ENCODE data around the gene POLR2L. TPM values are rescaled to one million over a fixed set of nuclear protein-coding genes. Genes with fewer than 3 reads are reported as not detected.
A peak's percentile ranks its signal among the peaks of the same experiment; 100 is the strongest.

Gene POLR2L
- total and polyA plus RNA-seq, 7 donors: 34.9 to 198 (median 75.3) TPM

DNA sequence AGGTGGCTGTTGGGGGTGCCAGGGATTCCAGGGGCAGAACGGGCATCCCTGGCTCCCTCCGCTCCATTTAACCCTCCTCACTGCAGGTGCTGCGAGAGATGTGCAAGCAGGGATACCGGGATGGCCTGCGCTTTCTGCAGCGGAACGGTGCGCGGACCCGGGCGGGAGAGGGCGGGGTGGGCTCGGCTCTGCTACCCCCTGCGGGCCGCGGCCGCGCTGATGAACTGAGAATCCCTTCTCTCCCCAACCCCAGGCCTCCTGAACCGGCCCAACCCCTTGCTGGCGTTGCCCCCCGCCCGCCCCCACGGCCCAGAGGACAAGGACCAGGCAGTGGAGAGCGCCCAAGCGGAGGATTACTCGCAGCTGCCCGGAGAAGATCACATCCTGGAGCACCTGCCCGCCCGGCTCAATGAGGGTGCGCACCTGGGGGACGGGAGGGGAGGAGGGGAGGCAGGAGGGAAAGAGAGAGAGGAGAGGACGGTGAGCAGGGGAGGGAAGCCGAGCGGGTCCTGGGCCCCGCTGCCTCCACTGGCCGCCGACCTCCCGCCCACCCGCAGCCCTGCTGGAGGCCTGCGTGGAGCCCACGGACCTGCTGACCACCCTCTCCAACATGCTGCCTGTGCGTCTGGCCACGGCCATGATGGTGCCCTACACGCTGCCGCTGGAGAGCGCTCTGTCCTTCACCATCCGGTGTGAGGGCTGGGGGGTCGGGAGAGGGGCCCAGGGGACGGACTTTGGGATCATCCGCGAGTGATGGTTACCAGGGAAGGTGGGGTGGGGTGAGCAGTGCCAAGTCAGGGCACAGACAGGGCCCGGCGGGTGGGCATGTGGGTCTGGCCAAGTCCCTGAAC lies 18.7 kb downstream of the POLR2L start:
- 88 to 92% methylated on average over 53 of the region's 53 CpGs for WGBS, 2 donors
- DNase-seq: no peak
- Histone ChIP-seq H3K9me3 (no peaks in the 10 kb centered on the region), H3K4me3 (no peak overlapping the region), H3K4me1 (peaks cover 0 to 50% (median 37%) of the 10 kb centered on the region in 4 donors), H3K27ac (no peak overlapping the region), H3K27me3 (peaks cover 22 to 53% (median 48%) of the 10 kb centered on the region in 3 donors), H3K36me3 (peaks cover 22 to 41% (median 26%) of the 10 kb centered on the region in 4 donors)
- intact Hi-C loops (cut with DNase I): no loop called here
- TF ChIP-seq POLR2AphosphoS5 (IDR thresholded peaks at IDR 0.05) (no peak), CTCF (IDR thresholded peaks at IDR 0.05) (no peak), POLR2A (IDR thresholded peaks at IDR 0.05) (no peak), EP300 (IDR thresholded peaks at IDR 0.05) (no peak)

- peaks cover 0 to 40% (median 32%) of the 10 kb centered on the region in 4 donors for H3K4me1 ChIP-seq
- DNase-seq: no peak
- H3K36me3 ChIP-seq: peaks cover 22 to 41% (median 26%) of the 10 kb centered on the region in 4 donors
- no peaks in the 10 kb centered on the region for H3K9me3 ChIP-seq
- TF ChIP-seq POLR2AphosphoS5 (IDR thresholded peaks at IDR 0.05): no peak
- no peak for TF ChIP-seq POLR2A (IDR thresholded peaks at IDR 0.05)
- H3K27ac ChIP-seq: peak overlapping the region; percentile 90 to 99 (median 98)
- H3K4me3 ChIP-seq: no peak overlapping the region
- intact Hi-C loops (cut with DNase I): no loop called here
- peaks cover 7 to 34% (median 30%) of the 10 kb centered on the region in 3 donors for H3K27me3 ChIP-seq
- WGBS, 2 donors: 77 to 78% methylated on average over 22 of the region's 22 CpGs
Observed at GRCh38 chr11:821512-822371, 20.6 kb downstream of the POLR2L start.

- DNase-seq: peak; percentile 88
- Histone ChIP-seq H3K27me3 (peaks cover 5 to 25% (median 21%) of the 10 kb centered on the region in 3 donors), H3K4me1 (peaks cover 0 to 33% (median 30%) of the 10 kb centered on the region in 4 donors), H3K9me3 (no peaks in the 10 kb centered on the region), H3K27ac (peak overlapping the region; percentile 90 to 99 (median 98)), H3K4me3 (peak overlapping the region; percentile 66 to 96 (median 82)), H3K36me3 (peaks cover 22 to 41% (median 26%) of the 10 kb centered on the region in 4 donors)
- intact Hi-C loops (cut with DNase I): no loop called here
- 33 to 57% methylated on average over 11 of the region's 11 CpGs for WGBS, 2 donors
- no peak for TF ChIP-seq EP300 (IDR thresholded peaks at IDR 0.05)
- TF ChIP-seq POLR2AphosphoS5 (IDR thresholded peaks at IDR 0.05): peak in 3 of 4 donors; percentile 43 to 54 (median 43)
Observed at GRCh38 chr11:820655-821511, 21.4 kb downstream of the POLR2L start.

DNA sequence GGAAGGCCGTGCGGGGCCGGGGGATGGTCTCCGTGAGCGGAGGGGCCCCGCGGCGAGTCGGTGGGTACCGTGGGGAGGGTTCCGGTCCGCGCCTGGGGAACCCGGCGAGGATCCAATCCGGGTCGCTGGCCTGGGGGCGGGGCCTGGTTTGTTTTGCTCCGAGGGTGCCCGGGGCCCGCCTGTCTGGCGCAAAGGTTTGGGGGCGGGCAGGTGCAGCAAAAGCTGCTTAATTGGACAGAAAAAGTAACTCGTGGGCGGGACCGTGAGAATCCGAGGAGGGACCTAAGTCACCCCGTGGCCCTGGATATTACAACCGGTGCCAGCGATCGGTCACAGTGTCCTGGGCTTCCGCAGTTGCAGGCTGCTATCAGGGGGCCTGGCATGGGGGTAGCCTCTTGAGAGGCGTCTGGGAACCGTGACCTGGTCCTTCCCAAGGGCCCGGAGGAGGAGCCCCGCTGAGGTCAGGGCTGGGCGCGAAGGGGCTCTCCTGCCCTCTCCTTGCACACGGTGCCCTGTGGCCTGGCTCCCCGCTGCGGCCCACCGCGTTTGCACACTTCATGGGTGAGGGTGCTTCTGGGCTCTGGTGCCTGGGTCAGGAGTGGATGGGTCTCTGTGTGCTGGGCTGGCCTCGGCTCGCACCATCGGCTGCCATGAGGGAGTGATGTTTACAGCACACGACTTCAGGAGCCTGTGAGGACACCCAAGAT lies 22.2 kb downstream of the POLR2L start:
- TF ChIP-seq POLR2AphosphoS5 (IDR thresholded peaks at IDR 0.05): peak in 3 of 4 donors; percentile 3 to 32 (median 22)
- TF ChIP-seq POLR2A (IDR thresholded peaks at IDR 0.05): peak in 1 of 2 donors; percentile 49
- TF ChIP-seq EP300 (IDR thresholded peaks at IDR 0.05): no peak
- Histone ChIP-seq H3K9me3 (no peaks in the 10 kb centered on the region), H3K4me1 (peaks cover 0 to 33% (median 30%) of the 10 kb centered on the region in 4 donors), H3K36me3 (peaks cover 16 to 33% (median 20%) of the 10 kb centered on the region in 4 donors), H3K4me3 (peak overlapping the region; percentile 66 to 96 (median 82)), H3K27ac (peak overlapping the region; percentile 90 to 99 (median 98)), H3K27me3 (peaks cover 0 to 17% (median 13%) of the 10 kb centered on the region in 3 donors)
- intact Hi-C loops (cut with DNase I): no loop called here
- DNase-seq: peak; percentile 96
- WGBS, 2 donors: 1 to 4% methylated on average over 47 of the region's 47 CpGs

GRCh38 chr11:819129-819931 lies 23.0 kb downstream of the POLR2L start:
- H3K27ac ChIP-seq: peak overlapping the region; percentile 90 to 99 (median 98)
- peaks cover 8 to 33% (median 13%) of the 10 kb centered on the region in 4 donors for H3K36me3 ChIP-seq
- H3K9me3 ChIP-seq: no peaks in the 10 kb centered on the region
- H3K4me3 ChIP-seq: peak overlapping the region; percentile 66 to 96 (median 82)
- H3K4me1 ChIP-seq: peaks cover 0 to 33% (median 30%) of the 10 kb centered on the region in 4 donors
- 0 to 1% methylated on average over 96 of the region's 96 CpGs for WGBS, 2 donors
- intact Hi-C loops (cut with DNase I): no loop called here
- TF ChIP-seq POLR2A (IDR thresholded peaks at IDR 0.05): peak in 1 of 2 donors; percentile 28
- peak; percentile 73 to 90 (median 86) for TF ChIP-seq POLR2AphosphoS5 (IDR thresholded peaks at IDR 0.05)
- peak in 3 of 4 experiments; percentile 13 to 32 (median 29) for TF ChIP-seq CTCF (IDR thresholded peaks at IDR 0.05)
- TF ChIP-seq EP300 (IDR thresholded peaks at IDR 0.05): peak in 2 of 4 donors; percentile 55 to 60
- H3K27me3 ChIP-seq: peaks cover 0 to 10% (median 6%) of the 10 kb centered on the region in 3 donors
- DNase-seq: peak; percentile 97
